HG02885 (cell line): ENCODE measurements around the gene MYO15A.

Source experiments
- ATAC-seq: cut with Tn5 transposase; IDR thresholded peaks from one replicate; pipeline ENCODE4 v1.9.1; 2021; ENCODE audit warnings: mild to moderate bottlenecking; ENCODE audit not compliant: unreplicated experiment, poor library complexity

The MYO15A gene

DNA sequence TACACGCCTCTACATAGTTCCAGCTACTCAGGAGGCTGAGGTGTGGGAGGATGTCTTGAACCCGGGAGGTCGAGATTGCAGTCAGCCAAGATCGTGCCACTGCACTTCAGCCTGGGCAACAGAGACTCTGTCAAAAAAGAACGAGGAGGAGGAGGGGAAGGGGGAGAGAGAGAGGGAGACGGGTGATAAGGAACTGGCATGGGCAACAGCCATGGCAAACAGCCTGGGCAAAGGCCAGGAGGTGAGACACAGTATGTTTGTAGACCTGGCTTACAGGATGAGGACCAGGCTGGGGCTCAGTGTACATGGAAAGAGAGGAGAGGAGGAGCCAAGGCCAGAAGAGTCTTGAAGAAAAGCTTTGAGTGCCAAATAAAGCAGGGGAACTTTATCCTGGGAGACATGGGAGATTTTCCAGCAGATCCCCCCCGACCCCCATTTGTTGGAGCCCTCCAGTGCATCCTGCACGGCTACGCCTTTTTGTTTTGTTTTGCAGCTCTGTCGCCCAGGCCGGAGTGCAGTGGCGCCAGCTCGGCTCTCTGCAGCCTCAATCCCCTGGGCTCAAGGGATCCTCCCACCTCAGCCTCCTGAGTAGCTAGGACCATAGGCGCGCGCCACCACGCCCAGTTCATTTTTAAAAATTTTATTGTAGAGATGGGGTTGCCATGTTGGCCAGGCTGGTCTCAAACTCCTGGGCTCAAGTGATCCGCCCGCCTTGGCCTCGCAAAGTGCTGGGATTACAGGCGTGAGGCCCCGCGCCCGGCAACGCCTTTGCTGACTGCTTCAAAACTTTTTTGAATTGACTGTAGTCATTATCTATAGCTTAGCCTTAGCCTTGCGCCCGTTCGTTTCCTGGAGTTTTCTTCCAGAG, 73.8 kb downstream of the MYO15A start:
- ATAC-seq = no peak

DNA sequence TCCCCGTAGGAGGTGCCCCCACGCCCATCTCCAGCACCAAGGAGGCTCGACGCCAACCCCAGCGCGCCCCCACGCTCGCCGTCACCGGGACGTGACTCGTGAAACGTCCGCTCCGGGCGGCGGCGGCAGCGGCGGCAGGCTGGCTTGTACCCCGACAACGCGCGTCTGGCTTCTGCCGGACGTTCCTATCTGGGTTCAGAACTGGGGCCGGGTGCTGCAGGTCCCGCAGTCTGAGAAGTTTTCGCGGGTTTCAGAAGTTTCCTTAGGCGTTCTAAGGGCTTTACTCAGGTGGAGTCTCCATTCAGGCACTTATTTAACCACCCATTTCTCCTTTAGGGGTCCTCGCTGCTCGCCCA, 74.4 kb downstream of the MYO15A start:
- peak; percentile 43 for ATAC-seq

DNA sequence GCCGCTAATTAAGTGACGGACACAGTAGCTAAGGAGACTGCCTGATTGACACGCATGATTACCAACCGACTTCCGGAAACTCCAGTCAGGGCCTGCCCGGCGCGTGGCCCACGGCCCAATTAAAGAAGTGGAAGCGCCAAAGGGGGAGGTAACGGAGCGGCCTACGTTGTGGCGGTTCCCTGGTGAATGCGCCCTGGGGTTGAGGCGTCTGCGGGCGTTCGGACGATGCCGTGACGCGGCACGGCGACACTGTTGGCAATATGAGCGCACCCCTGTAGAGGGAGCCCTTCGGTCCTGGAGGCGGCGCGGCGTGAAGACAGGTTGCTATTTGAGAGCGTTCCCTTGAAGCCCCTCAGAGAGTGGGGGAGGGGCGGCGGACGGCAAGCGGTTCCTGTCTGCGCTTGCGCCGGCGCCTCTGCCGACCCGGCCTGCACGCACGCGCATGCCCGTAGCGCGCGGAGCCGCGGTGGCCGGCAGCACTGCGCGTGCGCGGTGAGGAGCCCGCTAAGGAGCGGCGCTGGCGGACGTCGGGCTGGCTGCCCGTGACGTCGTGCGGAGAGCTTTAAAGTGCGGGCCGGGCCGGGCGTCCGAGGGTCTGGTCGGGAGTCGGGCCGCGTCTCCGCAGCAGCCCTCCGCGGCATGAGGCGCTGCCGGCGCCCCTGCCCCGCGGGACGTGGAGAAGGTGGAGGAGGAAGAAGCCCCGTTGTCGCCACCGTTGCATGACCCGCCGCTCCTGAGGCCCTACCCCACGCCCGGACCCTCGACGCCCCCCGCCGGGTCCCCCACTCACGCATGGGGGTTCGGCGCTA, 75.0 kb downstream of the MYO15A start, which contains the start of gene ALKBH5:
Gene ALKBH5, plus strand, starts transcription at position 495 of the 809 bp plus-strand sequence. CDS start 416 bp downstream, outside the sequence.
- peak; percentile 73 for ATAC-seq

DNA sequence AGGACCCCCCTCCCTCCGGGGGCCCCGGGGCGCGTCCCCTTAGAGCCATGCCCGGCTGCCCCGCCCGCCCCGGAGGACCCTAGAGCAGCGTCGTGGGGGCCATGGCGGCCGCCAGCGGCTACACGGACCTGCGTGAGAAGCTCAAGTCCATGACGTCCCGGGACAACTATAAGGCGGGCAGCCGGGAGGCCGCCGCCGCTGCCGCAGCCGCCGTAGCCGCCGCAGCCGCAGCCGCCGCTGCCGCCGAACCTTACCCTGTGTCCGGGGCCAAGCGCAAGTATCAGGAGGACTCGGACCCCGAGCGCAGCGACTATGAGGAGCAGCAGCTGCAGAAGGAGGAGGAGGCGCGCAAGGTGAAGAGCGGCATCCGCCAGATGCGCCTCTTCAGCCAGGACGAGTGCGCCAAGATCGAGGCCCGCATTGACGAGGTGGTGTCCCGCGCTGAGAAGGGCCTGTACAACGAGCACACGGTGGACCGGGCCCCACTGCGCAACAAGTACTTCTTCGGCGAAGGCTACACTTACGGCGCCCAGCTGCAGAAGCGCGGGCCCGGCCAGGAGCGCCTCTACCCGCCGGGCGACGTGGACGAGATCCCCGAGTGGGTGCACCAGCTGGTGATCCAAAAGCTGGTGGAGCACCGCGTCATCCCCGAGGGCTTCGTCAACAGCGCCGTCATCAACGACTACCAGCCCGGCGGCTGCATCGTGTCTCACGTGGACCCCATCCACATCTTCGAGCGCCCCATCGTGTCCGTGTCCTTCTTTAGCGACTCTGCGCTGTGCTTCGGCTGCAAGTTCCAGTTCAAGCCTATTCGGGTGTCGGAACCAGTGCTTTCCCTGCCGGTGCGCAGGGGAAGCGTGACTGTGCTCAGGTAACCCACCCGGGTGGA, 75.8 kb downstream of the MYO15A start:
- peak; percentile 2 for ATAC-seq

DNA sequence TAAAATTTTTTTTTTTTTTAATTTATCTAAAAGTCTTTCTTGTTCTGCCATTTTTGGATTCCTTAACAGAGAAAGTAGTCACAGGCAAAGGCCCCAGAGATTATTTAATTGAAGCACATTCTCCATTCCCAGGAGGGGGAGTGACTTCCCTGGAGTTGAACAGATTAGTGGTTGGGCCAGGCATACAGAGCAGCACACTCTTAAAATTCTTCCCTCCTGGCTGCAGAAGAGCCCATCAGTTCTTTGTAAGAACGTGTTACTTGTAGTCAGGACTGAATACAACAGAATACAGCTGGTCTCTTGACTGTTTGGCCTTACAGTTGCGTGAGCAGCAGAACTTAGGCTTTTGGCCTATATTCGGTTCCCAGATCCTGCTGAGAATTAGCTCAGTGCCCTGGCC, 76.8 kb downstream of the MYO15A start:
- ATAC-seq = no peak

DNA sequence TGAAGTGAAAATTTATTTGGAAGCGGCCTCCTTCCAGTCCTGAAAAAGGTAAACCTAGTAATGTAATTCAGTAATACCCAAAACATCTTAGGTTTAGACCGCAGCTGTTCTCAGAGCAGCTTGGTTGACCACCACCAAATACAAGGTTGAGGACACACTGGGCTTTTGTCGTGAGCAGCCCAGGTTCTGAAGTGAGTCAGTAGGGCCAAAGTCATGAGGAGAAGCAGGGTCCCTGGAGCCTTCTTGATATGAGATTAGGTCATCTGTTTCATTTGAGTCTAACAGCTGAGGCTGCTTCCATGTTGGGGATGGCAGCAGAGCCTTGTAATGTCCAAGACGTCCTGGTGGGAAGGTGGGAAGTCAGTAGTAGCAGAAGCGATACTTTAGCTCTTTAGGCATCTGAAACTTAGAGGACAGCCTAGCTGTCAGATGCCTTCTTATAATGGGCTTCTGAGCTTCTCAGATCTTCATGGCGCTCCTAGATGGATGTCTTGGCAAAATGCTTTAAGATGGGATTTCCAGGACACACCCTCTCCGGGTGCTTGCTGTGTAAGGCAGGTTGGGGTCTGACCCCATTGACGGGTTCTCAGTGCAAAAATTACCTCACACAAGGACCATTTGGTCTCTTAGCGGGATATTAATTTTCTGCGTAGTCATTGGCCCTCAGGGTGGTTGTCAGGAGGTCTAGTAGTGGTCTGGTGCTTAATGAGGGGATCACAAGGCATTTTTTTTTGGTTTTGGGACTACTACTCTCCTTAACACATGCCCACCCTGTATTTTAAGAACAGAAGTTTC, 77.5 kb downstream of the MYO15A start:
- no peak for ATAC-seq

DNA sequence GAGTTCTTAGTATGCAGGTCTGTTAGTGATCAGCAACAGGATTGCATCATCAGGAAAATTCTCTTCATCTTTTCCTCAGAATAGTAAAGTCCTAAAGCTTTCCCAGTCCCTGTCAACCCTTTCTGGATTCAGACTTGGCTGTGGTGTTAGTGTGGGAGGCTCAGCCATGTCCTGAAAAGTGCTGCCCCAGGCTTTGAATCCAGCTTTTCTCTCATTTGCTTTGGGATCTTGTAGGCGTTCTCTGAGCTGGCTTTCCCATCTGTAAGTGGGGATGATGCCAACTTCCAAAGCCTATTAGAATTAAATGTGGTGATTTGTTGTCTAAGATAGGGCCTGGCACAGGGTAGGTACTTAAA, 78.0 kb downstream of the MYO15A start:
- no peak for ATAC-seq

DNA sequence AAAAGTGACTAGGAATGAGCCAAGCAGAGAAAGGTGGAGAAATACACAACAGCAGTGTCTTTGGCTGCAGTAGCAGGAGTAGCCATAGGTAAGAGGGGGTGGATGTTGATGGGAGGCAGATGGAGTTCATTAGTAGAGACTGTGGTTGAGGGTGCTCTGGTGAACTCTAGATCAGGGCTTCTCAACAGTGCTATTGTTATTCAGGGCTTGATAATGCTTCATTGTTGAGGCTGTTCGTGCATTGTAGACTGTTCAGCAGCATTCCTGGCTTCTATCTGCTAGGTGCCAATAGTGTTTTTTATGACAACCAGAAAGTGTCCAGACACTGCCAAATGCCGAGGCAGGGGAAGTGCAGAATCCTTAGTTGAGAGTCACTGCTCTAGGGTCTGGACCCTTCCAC, 78.7 kb downstream of the MYO15A start:
- ATAC-seq = no peak

DNA sequence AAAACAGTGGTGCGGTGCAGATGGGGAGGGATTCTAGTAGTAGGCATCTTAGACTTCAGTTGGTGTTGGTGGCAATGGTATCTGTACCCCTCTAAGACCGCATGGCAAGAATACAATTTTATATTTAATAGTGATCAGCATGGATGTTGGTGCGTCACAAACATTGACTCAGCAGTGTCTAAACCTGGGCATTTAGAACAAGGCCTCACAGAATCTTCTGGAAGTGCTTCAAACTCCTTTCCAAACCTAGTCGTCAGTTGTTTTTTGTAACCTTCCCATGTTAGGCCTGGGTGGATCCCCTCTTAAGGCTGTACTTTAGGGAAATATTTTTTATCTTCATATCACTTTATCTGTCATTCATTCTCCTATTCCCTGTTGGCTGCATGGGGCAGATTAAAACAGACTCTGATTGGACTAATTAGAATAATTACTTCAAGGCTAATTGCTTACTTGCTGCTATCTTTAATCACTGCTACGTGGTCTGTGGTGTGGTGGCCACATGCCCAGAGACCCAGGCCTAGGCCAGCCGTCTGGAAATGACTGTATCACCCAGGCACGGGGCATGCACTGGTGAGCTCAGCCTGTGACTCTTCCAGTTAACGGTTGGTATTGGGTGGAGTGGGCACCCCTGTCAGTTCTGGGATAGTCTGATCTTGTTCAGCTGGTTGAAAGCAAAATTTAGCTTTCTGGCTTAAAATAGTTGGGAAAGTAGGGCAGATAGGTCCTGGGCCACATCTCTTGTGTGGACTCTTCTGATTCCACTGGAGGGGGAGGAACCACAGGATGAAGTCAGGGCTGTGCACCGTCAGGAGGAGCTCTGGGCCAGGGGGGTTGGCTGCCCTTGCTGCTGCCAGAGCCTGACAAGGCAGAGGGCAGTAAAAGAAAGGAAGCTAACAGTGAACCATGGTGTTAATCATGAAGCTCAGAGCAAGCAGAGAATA, 79.5 kb downstream of the MYO15A start:
- no peak for ATAC-seq

DNA sequence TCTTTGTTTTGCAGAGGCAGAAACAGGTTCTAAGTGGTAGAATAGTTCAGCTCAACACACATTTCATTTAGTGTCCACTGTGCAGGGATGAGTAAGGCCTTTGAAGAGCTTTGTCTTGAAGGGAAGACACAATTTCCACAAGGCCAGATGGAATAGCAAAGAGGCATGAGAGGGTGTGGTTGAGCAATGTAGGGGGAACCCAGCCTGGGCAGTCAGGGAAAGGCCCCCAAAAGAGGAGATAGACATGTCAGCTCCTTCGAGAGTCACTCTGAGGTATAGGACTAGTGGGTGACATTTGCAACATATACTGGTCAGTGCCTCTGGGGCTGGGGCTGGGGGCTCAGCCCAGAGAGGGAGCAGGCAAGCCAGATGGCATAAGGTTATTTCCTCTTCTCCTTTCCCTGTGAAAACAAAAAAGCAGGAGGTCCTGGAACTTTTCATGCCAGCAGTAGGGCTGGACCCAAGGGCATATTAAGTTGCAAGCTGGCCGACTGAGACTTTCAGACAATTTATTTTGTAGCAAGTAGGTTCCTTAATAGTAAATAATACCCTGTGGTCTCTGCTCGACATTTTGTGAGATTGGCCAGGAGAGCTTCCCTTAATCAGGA, 82.2 kb downstream of the MYO15A start:
- no peak for ATAC-seq

DNA sequence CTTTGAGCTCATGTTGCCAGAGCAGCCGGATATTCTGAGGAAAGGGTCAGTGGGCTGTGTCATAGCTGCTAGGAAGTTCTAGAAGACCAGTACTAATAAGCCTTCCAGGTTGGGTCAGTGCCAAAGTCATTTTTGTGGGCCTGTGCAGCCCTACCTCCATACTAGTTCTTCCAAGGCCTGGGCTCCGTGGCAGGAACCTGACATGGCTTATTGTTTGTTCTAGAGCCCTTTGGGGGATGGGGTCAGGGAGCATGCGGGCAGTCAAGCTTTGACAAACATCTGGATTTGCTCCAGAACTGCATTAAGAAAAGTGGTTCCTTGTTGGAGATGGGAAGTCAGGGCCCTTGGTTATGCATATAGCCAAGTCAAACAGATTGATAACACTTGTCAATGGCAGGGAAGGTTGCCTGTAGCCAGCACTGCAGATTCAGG, 82.7 kb downstream of the MYO15A start:
- ATAC-seq = no peak

DNA sequence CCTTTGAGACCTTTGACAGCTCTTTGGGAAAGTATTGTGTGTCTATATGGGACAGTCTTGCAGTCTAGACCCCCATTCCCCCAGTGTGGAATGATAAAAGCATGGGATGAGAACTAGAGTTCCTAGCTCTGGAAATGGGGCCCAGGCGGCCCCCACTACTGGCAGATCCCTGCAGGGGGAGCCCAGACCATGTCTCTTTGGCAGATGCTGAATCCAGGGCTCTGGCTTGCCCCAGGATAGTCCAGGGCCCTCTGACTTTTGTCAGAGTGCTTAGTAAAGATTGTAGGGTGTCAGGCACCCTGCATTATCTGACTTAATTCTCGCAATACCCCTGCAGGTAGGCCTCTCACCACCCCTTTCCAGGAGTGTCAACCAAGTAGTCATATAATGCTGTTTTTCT, 83.4 kb downstream of the MYO15A start:
- ATAC-seq = no peak

DNA sequence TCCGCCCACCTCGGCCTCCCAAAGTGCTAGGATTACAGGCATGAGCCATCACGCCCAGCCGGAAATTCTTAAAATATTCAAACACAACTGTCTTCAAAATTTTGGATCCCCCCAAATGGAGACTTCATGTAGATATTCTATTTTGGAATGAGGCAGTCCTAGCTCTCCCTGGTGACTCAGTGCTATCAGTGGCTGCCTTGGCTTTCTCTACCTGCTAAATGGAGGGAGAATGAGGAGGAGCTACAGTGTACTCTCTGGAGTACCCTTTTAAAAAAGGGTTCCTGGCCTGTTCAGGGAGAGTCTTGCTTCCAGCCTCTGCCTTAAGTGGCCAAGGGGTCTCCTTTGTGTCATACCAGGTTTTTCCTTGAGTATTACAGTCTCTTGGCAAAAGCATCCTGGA, 85.8 kb downstream of the MYO15A start:
- no peak for ATAC-seq

DNA sequence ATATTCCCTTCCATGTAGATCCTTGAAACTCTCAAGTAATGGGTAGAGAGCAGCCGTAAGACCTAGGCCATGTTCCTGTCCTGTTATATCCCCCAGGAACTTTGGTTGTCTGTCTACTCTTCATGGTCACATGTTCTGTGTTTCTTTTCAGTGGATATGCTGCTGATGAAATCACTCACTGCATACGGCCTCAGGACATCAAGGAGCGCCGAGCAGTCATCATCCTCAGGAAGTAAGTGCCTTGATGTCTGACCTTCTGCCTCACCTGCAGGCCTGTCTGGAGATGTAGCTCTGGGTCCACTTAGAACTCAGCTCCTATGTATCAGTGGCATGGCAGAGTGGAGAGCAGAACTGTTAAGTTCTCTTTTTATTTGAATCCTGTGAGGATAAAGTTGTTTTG, 86.2 kb downstream of the MYO15A start:
- no peak for ATAC-seq

DNA sequence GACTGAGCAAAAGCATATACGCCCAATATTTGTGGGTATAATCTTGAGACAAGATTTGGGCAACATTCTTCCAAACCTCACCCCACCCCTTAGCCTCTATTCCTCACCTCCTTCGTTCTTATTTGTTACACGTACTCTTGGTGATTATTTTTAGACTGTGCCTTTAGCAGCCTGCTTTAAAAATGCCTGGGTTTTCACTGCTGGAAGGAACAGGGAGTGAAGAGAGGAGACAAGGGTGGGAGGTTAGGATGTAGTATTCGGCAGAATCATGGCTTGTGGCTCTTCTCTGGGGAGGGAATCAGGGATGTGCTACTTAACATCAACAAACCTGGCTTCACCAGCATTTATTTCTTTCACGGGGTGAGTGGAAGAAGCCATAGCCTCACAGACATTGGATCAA, 86.7 kb downstream of the MYO15A start:
- ATAC-seq = no peak

DNA sequence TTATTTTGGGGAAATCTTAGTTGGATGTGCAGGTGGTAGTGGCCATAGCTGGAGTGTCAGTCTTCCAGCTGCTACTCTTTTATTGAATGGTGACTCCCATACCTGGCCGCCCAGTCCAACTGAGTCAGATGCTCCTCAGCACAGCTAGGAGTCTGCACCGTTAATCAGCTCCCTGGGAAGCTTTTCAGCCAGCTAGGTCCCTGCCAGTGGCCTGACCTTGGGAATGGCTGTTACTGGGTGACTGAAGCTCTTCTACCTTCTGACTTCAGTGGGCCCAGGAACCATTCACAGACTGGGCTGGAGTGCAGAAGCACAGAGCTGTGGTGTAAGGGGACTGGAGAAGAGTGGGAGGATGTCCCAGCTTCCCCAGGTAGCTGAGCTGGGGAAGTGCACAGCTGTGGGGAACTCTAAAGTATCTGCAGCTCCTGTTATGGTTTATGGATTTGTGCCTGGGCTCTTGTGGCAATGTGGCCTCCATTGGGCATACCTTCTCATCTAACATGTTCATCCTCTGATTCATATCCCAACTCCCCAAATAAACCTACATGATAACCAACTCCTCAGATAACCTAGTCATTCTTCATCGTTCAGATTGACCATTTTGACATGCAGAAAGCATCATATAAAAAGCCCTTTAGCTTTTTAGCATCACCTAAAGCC, 89.1 kb downstream of the MYO15A start:
- no peak for ATAC-seq

DNA sequence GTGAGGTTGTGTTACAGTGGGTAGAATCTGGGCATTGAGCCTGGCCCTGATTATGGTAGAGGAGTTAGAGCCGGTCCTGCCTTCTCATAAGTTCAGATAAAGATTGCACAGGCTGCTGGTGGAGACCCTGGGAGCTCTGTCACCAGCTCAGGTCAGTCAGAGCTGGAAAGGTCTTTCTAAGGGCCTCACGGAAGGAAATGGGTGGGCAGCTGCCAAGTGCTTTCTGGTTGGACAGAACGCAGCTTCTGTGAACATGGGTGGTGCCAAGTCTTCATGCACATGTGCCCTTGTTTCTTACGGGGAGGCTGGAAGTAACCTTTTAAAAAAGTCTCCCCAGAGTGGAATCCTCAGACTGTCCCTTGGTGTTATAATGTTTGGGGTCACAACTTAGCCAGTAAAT, 90.0 kb downstream of the MYO15A start:
- ATAC-seq = no peak

DNA sequence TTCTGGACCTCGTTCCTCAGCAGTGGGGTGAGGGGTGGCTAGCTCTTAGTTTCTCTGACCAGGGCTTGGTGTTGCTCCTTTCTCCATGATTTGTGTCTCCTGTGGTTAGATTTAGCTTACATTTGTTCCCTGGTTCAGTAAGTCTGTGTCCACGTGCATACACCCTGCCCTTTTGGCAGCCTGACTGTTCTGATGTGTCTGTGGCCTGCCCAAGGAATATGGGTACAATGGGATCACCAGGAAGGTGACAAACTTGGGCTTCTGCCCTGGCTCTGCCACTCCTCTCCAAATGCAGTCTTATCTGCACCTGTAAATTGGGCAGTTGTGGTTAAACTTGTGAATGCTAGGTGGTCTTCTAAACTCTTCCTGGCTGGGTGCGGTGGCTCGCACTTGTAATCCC, 92.6 kb downstream of the MYO15A start:
- no peak for ATAC-seq
